ENCODE results near the gene ZBED3.
A peak's percentile ranks its signal among the peaks of the same experiment; 100 is the strongest.
"Not testable (repeated sequence)": the region's sequence is repeated elsewhere in the genome, so short reads cannot be mapped to it uniquely, and the experiment has no call there.

The ZBED3 gene

DNA sequence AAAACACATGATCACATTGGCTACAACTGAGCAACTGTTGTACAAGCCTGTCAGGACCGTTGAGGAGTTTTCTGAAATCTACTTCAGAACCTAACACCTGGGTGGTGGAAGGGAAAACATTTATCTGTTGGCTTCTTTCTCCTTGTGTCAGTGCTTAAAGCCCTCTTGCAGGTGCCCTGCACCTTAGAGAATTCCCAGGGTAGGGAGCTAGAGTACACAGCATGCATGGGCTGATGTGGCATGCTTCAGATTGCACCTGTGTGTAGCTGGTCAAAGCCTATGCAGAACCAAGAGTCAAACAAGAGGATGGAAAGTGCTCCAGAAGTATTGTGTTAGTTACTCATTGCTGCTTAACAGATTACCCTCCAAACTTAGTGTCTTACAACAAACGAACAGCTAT lies 33.6 kb upstream of the ZBED3 start:
- TF ChIP-seq, protein P1, sequence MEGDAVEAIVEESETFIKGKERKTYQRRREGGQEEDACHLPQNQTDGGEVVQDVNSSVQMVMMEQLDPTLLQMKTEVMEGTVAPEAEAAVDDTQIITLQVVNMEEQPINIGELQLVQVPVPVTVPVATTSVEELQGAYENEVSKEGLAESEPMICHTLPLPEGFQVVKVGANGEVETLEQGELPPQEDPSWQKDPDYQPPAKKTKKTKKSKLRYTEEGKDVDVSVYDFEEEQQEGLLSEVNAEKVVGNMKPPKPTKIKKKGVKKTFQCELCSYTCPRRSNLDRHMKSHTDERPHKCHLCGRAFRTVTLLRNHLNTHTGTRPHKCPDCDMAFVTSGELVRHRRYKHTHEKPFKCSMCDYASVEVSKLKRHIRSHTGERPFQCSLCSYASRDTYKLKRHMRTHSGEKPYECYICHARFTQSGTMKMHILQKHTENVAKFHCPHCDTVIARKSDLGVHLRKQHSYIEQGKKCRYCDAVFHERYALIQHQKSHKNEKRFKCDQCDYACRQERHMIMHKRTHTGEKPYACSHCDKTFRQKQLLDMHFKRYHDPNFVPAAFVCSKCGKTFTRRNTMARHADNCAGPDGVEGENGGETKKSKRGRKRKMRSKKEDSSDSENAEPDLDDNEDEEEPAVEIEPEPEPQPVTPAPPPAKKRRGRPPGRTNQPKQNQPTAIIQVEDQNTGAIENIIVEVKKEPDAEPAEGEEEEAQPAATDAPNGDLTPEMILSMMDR (conservative IDR thresholded peaks at IDR 0.05), result no peak
- H3K27ac ChIP-seq, result no peak overlapping the region

DNA sequence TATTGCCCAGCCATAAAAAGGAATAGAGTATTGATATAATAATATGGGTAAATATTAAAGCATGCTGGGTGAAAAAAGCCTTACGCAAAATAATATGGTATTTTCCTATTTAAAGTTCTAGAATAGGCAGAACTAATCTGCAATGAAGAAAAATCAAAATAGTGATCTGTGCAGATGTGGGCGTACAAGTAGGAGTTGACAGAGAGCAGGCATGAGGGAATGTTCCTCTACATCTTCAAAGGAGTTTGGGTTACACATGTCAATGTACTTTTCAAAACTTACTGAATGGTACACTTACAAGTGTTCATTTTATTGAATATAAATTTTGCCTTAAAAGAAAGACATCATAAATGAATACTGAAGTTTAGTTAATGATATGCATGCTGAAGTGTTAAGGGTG lies 33.0 kb upstream of the ZBED3 start:
- no peak overlapping the region for H3K27ac ChIP-seq
- TF ChIP-seq, protein P1 (conservative IDR thresholded peaks at IDR 0.05), result no peak

DNA sequence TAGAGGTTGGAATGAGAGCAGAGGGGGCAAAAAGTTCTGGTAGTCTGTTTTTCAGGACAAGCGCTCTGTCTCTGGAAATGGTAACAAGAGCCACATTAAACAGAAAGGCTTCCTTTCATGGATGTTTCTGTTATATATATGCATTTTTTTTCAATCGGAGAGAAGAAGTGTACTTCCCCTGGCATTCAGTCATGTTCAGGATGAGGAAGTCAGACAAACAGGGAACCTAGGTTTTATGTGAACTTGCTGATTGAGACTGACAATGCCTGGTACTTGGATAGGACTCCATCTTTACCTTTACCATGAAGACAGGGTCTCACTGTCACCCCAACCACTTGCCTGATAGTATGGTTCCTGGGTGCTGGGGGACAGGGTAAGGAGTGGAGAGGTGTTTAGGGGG lies 30.1 kb upstream of the ZBED3 start:
- peak overlapping the region; percentile 72 for H3K27ac ChIP-seq
- TF ChIP-seq, protein P1 (conservative IDR thresholded peaks at IDR 0.05), result no peak

DNA sequence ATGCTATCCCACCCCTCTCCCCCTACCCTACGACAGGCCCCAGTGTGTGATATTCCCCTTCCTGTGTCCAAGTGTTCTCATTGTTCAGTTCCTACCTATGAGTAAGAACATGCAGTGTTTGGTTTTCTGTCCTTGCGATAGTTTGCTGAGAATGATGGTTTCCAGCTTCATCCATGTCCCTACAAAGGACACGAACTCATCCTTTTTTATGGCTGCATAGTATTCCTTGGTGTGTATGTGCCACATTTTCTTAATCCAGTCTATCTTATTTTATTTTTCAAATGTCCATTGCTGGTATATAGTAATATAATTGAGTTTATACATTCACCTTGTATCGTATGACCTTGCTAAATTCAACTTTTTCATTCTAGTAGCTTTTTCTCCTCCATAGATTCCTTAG lies 19.9 kb upstream of the ZBED3 start:
- H3K27ac ChIP-seq, result not testable (repeated sequence)

DNA sequence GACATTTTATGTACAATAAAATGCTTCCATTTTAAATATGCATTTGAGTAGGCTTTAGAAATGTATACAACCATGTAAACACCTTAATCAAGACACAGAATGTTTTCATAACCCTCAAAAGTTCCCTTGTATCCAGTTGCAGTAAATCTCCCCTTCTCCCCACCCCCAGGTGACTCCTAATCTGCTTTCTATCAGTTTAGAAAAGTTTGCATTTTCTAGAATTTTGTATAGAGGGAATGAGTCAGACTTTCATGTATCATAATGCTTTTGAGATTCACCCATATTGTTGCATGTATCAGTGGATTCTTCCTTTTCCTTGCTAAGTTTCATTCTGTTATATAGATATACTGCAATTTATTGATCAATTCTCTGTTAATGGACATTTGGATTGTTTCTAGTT lies 17.7 kb upstream of the ZBED3 start:
- H3K27ac ChIP-seq, result no peak overlapping the region
- TF ChIP-seq, protein P1 (conservative IDR thresholded peaks at IDR 0.05), result no peak

DNA sequence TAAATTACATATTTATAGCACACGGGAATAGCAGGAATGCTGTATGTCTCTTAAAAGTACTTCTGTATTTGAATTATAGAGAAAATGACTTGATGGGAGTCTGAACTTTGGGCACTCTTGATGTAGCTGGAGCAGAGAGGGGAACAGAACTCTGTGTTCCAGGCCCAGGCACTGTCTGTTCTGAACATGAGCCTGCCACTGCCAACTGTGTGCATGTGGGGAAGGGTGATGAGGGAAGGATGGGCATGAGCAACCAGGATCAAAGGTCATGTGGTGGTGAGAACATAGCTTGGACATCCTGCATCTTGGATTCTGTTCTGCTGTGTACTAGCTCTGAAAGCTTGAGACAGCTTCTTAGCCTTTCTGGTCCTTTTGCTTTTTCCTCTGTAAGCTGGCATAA lies 16.4 kb upstream of the ZBED3 start:
- H3K27ac ChIP-seq, result no peak overlapping the region
- TF ChIP-seq, protein P1 (conservative IDR thresholded peaks at IDR 0.05), result no peak

DNA sequence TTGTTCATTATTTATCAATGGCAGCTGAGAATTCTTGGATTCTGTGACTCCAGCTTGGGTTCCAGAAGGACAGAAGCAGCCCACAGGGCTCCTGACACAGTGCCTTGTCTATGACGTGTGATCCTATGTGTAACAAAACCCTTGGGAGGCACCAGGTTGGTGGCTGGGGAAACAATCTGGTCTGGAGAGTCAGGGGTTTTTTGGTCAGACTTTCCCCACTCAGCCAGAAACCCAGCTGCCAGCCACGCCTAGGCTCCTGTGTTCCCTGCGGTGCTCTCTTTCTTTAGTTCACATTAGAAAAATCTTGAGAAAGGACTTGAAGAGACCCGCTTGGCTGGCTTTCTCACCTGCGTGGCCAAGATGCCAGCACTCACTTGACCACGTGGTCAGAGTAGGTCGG lies 15.5 kb upstream of the ZBED3 start:
- TF ChIP-seq, protein P1 (conservative IDR thresholded peaks at IDR 0.05), result no peak
- H3K27ac ChIP-seq, result no peak overlapping the region

DNA sequence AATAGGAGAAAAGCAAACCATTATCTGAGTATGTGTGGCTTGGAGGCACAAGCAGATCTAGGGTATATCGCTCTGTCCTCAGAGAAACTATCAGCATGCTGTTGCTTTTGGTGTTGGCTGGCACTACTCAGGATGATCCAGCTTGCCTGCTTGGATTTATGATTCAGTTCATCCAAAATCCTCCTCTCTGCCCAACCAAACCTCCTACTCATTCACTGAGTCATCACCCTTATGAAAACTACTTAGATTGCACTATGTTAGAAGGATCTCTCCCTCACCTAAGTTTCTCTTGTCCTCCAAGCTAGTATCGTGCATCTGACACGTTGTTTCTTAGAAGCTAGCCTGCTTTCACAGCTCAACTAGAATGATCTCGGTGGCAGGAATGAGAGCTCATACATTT lies 14.2 kb upstream of the ZBED3 start:
- H3K27ac ChIP-seq, result no peak overlapping the region
- TF ChIP-seq, protein P1 (conservative IDR thresholded peaks at IDR 0.05), result no peak

Measured in VCaP (cell line).